GM19240 (cell line): ENCODE results near the gene HIPK4.
A peak's percentile ranks its signal among the peaks of the same experiment; 100 is the strongest.
"Not testable (repeated sequence)": the region's sequence is repeated elsewhere in the genome, so short reads cannot be mapped to it uniquely, and the experiment has no call there.

Source experiments
- DNase-seq: peaks from one replicate; pipeline ENCODE4 v3.0.0; 2011; ENCODE audit warnings: low spot score; ENCODE audit not compliant: insufficient read length

HIPK4 gene

GRCh38 chr19:40417643-40417981, 27.6 kb upstream of the HIPK4 start:
- no peak for DNase-seq

GRCh38 chr19:40416918-40417642, 27.1 kb upstream of the HIPK4 start:
- no peak for DNase-seq

- DNase-seq, result no peak
Observed at GRCh38 chr19:40415768-40416167, 25.8 kb upstream of the HIPK4 start.

DNA sequence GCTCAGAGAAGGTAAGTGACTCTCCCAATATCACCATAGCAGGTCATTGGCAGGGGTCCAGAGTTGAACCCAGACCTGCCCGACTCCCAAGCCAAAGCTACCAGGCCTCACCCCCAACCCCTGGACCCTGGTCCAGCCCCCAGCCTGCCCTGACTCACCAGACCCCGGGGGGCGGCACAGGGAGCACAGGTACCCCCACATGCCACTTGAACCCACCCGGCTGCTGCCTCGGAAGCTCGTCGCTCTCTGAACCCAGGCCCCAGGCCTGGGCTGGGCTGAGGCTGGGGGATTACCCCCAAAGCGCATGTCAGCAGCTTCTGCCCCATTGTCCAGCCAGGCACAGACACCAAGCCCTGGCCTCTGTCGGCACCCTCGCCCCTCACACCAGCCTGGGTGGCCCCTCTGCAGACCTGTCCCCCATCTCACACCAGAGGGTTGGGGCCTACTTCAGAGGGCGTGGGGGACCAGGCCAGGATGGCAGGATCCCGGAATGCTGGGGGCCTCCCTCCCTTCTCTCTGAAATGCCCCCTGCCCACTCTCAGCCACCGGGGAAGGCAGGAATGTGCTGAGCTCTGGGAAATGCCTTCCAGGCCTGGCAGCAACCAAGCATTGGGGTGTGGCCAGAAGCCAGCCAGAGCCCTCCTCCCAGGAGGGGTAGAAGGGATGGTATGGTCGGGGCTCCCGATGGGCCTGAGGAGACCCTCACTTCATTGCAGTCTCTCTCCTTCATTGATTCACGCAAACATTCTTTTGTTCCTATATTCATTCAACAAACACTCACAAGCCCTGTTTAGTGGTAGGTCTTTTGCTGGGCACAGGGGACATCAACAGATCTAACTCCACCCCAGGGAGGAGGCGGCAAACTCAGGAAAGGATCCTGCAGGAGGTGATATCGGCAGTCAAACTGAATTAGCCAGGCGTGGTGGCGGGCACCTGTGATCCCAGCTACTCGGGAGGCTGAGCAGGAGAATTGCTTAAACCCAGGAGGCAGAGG, 24.9 kb upstream of the HIPK4 start:
- no peak for DNase-seq

GRCh38 chr19:40413291-40413845, 23.4 kb upstream of the HIPK4 start, which contains the start of gene PRX:
Gene PRX (minus strand): TSS chr19:40413378. CDS start chr19:40407932, 5,446 bp downstream.
- DNase-seq, result no peak

DNA sequence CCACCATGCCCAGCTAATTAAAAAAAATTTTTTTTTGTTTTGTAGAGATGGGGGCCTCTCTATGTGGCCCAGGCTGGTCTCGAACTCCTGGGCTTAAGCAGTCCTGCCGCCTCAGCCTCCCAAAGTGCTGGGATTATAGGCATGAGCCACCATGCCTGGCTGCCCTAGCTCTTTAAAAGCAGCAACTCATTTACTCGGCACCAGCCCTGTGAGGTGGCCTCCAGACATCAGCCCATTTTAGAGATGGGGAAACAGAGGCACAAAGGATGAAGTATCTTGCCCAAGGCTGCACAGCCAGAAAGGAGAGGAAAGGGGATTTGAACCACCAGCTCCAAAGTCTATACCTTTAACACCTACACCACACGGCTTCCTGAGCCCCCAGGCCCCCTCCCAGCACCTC, 22.9 kb upstream of the HIPK4 start:
- no peak for DNase-seq

- DNase-seq, result no peak
Observed at GRCh38 chr19:40411958-40412499, 22.0 kb upstream of the HIPK4 start.

- DNase-seq, result no peak
Observed at GRCh38 chr19:40411125-40411842, 21.3 kb upstream of the HIPK4 start.

DNA sequence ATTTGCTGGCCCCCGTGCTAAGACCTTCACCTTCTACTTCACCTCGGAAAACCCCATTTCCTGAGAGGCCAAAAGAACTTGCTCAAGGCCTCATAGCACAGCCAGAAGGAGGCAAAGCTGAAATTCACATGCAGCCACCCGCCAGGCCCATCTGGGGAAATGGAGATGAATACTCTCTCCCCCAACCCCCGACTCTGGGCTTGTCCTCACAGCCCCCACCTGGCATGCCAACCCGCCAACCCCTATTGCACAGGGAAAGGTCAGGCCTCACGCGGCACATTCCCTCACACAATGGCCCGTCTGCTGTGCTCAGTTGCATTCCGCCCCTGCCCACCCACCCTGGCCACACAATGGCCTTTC, 20.0 kb upstream of the HIPK4 start:
- DNase-seq, result no peak

- DNase-seq, result not testable (repeated sequence)
Observed at GRCh38 chr19:40408598-40408925, 18.6 kb upstream of the HIPK4 start.

DNA sequence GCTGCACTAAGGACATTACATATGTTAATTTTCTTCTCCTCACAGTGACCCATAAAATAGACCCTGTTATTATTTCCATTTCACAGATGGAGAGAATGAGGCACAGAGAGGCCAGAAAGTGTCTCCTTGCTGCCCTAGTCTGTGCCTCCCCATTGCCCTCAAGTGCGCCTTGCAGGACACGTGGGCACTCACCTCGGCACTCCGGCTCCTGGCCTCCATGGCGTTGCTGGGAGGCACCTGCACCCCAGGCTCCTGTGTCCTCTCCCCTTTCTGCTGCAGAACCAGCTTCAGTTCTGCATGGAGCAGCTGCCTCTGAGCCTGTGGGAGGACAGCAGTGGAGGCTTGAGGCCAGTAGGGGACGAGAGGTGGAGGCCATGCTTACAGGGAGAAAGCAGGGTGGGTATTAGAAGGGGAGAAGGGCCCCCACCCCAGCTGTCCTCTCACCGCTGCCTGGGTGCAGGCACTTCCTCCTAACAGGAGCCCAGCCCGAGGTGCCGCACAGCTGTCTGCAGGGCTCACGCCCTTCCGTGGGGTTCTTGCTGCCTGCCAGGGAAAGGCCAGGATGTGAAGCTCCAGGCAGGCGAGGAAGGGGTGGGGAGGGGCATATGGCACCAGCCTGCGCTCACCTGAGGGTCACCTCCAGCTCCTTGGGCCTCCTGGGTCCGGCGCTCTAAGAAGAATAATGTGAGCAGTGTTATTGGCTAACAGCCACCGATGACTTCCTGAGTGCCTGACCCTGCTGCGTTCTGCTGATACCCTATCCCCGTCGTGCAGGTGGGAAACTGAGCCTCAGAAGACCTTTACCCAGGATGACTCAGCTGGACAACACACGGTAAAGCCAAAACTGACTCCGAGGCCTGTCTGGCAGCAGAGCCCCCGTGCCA, 18.0 kb upstream of the HIPK4 start:
- no peak for DNase-seq

DNA sequence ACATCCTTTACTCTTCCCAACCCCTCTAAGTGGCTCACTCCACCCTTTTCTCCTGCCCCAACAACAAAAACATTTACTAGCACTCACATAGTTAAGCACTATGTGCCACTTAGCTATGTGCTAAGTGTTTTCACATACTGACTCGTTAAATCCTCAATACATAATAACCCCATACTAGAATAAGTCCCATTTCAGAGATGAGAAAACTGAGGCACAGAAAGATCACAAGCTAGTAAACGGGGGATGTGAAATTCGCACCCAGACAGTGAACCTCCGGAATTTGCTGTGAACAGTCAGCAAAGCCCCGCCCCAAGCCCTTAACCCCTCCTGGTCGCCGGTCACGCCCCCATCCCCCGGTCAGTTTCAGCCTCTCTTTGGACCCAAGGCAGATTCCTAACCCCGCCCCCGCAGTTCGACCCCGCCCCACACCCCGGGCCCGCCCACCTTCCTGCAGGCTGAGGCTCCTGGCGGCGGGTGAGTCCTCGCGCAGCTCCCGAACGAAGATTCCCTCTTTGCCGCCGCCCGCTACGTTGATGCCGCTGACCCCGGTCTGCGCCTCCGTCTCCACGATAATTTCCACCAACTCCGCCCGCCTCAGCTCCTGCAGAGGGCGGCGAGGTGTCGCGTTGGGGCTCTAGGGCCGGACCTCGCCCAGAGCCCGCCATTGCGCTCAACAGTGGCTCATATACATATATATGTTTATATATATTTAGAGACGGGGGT, 13.4 kb upstream of the HIPK4 start:
- DNase-seq, result peak; percentile 98

DNA sequence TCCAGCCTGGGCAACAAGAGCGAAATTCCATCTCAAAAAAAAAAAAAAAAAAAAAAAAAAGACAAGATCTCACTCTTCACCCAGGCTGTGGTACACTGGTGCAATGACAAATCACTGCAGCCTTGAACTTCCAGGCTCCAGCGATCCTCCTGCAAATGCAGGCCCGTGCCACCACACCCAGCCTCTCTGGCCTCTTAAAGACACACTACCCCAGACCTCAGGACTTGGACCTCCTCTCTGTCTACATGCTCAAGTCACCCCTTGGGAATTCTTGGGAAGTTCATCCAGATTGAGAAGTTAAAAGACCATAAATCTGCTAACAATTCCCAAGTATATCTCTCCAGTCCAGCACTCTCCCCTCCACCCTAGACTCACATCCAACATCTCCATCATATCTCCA, 10.6 kb upstream of the HIPK4 start:
- DNase-seq, result no peak

GRCh38 chr19:40398417-40399131, 8.6 kb upstream of the HIPK4 start:
- DNase-seq, result no peak

- DNase-seq, result no peak
Observed at GRCh38 chr19:40397568-40397906, 7.6 kb upstream of the HIPK4 start.

- DNase-seq, result no peak
Observed at GRCh38 chr19:40396886-40397567, 7.0 kb upstream of the HIPK4 start.

GRCh38 chr19:40395956-40396355, 6.0 kb upstream of the HIPK4 start:
- no peak for DNase-seq

GRCh38 chr19:40394816-40395210, 4.8 kb upstream of the HIPK4 start:
- DNase-seq, result no peak
